Neuron (in vitro differentiated cells): Measurements from ENCODE around the gene NUTM2A.
"Not testable (repeated sequence)": the region's sequence is repeated elsewhere in the genome, so short reads cannot be mapped to it uniquely, and the experiment has no call there.

Experiments used
- H2AFZ ChIP-seq: one replicate; pipeline ENCODE4 v1.6.1; 2013; ENCODE audit warnings: low read depth, mild to moderate bottlenecking, inconsistent platforms, low read length, moderate library complexity
- H3K27me3 ChIP-seq: one replicate; pipeline ENCODE4 v1.6.1; 2013; ENCODE audit warnings: low read length; ENCODE audit not compliant: insufficient read depth
- H3K36me3 ChIP-seq: one replicate; pipeline ENCODE4 v1.6.1; 2013; ENCODE audit warnings: low read length; ENCODE audit not compliant: insufficient read depth
- H3K4me1 ChIP-seq: one replicate; pipeline ENCODE4 v1.6.1; 2013; ENCODE audit warnings: low read length; ENCODE audit not compliant: insufficient read depth
- H3K4me3 ChIP-seq: 2 replicates; pipeline ENCODE4 v1.5.1; 2013; ENCODE audit warnings: mild to moderate bottlenecking, low read length, moderate library complexity
- H3K9me3 ChIP-seq: one replicate; pipeline ENCODE4 v1.6.1; 2013; ENCODE audit warnings: low read length

The NUTM2A gene

DNA sequence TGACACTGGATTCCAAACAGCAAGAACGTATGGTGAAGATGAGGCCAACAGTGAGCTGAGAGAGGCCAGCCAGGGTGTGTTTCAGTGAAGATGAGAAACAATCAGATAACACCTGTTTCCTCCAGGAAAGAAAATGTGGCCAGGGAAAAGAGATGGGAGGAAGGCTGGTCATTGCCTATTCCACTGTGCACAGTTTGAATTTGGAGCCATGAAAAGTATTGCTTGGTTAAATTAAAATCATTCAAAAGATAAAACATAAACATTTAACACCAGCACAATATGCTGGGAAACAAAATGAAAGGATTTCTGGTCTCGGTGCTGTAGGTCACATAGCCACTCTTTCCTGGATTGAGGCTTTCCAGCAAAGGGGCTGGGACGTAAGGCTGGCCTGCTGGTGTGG is at the start of gene NUTM2A:
NUTM2A (plus strand) TSS at position 301 of the 400 bp plus-strand sequence. CDS start 383 bp downstream, outside the sequence.
- H3K36me3 ChIP-seq, H3K4me1 ChIP-seq, H3K4me3 ChIP-seq, H3K9me3 ChIP-seq, H2AFZ ChIP-seq, H3K27me3 ChIP-seq: not testable (repeated sequence)

DNA sequence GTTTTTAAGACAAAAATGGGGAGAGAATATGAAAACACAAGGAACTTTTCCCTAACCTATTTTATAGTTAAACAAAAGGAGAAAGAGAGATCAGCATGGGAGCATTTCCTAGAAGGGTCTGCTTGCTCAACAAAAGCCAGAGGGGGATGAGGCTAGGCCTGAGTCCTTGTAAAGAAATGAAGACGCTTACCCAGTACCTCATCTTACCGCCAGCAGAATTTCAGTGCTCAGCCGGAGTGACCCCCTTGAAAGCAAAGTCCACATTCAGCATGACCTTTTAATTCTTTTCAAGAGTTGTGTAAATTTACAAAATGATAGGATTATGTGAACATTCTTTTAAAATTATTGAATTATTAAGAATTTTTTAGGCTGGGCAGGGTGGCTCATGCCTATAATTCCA is 47.7 kb upstream of the NUTM2A start:
- not testable (repeated sequence) for H3K27me3 ChIP-seq, H3K36me3 ChIP-seq, H3K4me3 ChIP-seq, H3K4me1 ChIP-seq, H2AFZ ChIP-seq, H3K9me3 ChIP-seq

DNA sequence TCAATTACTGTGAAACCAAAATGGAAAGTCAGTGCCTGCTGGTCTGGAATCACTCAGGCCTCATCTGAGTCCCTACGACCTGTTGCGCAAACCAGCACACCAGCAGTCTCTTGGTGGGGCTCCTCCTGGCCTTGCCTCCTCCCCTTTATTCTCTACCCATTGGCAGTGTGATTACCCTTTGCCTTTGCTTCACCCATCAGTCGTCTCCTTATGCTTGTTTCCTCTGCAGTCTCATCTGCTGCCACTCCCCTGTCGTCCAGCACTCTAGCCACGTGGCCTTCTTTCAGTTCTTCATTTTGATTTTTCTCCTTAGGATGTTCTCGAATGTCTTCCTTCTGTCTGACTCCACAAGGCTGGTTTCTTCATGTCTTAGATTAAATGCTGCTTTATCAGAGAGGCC is 40.8 kb upstream of the NUTM2A start:
- not testable (repeated sequence) for H3K36me3 ChIP-seq, H2AFZ ChIP-seq, H3K4me3 ChIP-seq, H3K27me3 ChIP-seq, H3K4me1 ChIP-seq, H3K9me3 ChIP-seq

DNA sequence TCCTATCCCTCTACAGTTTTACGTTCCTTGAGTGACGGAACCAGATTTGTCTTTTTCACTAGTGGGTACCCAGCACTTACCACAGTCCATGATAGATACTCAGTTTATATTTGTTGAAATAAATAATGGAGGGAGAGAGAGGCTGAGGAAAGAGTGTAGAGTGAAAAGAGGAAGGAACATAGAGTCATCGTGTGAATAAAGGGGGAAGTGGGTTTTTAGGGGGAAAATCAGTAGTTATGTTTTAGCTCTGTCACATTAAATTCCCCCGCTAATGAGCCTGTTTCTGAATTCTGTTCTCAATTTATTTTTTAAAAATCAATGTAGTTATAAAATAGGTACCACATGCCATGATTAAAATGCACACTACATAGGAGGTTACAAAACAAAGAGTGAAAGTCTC is 39.2 kb upstream of the NUTM2A start:
- H3K9me3 ChIP-seq, H2AFZ ChIP-seq, H3K27me3 ChIP-seq, H3K4me1 ChIP-seq, H3K4me3 ChIP-seq: not testable (repeated sequence)
- peaks cover 11% of the 10 kb centered on the region for H3K36me3 ChIP-seq

- H3K27me3 ChIP-seq, H2AFZ ChIP-seq, H3K4me3 ChIP-seq, H3K9me3 ChIP-seq, H3K36me3 ChIP-seq, H3K4me1 ChIP-seq: not testable (repeated sequence)
Measured at GRCh38 chr10:87187573-87187972, 37.7 kb upstream of the NUTM2A start.

- H3K9me3 ChIP-seq, H3K4me1 ChIP-seq, H3K4me3 ChIP-seq, H2AFZ ChIP-seq, H3K27me3 ChIP-seq, H3K36me3 ChIP-seq: not testable (repeated sequence)
Measured at GRCh38 chr10:87191841-87192240, 33.4 kb upstream of the NUTM2A start.

DNA sequence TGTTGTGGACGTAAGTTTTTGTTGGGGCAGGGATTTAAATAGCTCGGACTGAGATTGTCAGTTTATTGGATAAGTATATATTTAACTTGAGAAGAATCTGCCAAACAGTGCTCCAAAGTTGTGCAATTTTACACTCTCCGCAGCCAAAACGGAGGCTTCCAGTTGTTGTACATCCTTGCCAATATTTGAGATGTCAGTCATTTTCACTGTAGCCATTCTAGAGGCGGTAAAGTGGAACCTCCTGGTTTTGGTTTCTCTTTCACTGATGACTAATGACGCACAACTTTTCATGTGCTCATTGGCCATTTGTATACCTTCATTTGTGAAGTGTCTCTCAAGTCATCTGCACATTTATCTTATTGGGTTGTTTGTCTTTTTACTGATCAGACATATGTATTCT is 24.3 kb upstream of the NUTM2A start:
- H3K4me3 ChIP-seq, H3K27me3 ChIP-seq, H3K9me3 ChIP-seq, H3K4me1 ChIP-seq, H3K36me3 ChIP-seq, H2AFZ ChIP-seq: not testable (repeated sequence)

DNA sequence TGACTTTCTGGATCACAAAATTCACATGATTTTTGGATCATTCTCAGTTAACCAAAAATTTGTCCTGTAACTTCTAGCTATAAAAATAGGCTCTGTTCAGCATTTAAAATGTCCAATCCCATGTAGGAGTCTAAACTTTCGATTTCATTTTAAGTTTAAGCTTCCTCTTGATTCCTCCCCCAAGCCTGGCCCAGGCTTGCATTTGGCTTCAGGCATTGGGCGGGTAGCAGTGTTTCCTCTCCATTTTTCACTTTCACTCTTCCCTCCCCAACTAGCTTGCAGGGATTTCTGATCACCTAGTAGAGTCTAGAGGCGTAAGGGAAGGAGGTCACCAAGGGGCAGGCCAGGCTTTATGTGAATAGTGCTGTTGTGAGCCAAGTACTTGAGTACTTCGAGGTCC is 20.4 kb upstream of the NUTM2A start:
- H3K4me3 ChIP-seq, H3K4me1 ChIP-seq, H3K9me3 ChIP-seq, H2AFZ ChIP-seq, H3K36me3 ChIP-seq, H3K27me3 ChIP-seq: not testable (repeated sequence)

- H3K36me3 ChIP-seq, H3K4me1 ChIP-seq, H2AFZ ChIP-seq, H3K9me3 ChIP-seq, H3K4me3 ChIP-seq, H3K27me3 ChIP-seq: not testable (repeated sequence)
Measured at GRCh38 chr10:87206922-87207321, 18.3 kb upstream of the NUTM2A start.

DNA sequence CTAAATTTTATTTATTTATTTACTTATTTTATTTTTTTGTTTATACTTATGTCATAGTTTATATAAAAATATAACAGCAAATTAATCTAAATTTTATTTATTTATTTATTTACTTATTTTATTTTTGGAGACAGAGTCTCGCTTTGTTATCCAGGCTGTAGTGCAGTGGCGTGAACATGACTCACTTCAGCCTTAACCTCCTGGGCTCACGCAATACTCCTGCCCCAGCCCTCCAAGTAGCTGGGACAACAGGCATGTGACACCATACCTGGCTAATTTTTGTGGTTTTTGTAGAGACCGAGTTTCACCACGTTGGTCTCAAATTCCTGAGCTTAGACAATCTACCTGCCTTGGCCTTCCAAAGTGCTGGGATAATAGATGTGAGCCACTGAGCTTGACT is 14.9 kb upstream of the NUTM2A start:
- not testable (repeated sequence) for H2AFZ ChIP-seq, H3K27me3 ChIP-seq, H3K9me3 ChIP-seq, H3K36me3 ChIP-seq, H3K4me3 ChIP-seq, H3K4me1 ChIP-seq

GRCh38 chr10:87211848-87212247 is 13.4 kb upstream of the NUTM2A start:
- H2AFZ ChIP-seq, H3K4me1 ChIP-seq, H3K27me3 ChIP-seq, H3K9me3 ChIP-seq, H3K4me3 ChIP-seq, H3K36me3 ChIP-seq: not testable (repeated sequence)

- H3K27me3 ChIP-seq, H3K4me1 ChIP-seq, H2AFZ ChIP-seq, H3K36me3 ChIP-seq, H3K9me3 ChIP-seq, H3K4me3 ChIP-seq: not testable (repeated sequence)
Measured at GRCh38 chr10:87213150-87213765, 12.0 kb upstream of the NUTM2A start.

DNA sequence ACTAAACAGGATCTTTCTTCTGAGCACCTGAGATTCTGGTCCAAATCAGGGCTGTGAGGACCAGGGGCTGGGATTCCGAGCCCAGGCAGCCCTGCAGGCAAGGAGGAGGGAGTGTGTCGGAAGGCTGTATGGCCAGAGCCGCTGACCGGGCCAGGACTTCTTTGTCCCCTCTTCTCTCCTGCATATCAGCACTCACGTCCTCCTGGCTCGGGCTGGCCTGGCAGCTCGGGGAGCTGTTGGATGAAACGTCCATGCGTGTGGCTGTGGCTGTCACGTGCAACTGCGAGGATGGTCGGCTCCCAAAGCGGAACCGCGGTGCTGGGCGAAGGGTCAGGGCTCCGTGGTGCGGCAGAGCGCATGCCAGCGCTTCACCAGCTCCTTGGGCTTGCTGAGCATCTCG is 11.4 kb upstream of the NUTM2A start:
- not testable (repeated sequence) for H3K4me1 ChIP-seq

DNA sequence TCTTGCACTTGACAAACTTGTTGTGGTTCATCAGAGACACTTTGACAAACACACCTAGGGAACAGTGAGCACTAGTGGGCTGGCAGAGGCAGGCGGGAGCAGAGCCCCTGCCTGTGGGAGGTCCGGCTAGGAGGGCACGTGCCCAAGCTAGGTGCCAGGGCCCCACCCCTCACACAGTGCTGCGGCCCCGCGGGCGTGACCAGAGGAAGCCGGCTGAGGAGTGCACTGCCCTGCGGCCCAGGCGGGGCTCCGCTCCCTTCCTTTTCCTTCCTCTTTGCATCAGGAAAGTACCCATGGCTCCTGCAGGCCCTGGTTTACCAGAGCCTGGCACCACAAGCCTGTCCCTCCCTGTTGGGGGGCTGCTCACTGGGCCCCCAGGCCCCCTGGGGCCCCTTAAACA is 9.1 kb upstream of the NUTM2A start:
- not testable (repeated sequence) for H3K4me1 ChIP-seq, H2AFZ ChIP-seq, H3K4me3 ChIP-seq, H3K36me3 ChIP-seq, H3K9me3 ChIP-seq, H3K27me3 ChIP-seq

More for the DNA sequence above, 11.4 kb upstream of the NUTM2A start:
- not testable (repeated sequence) for H3K9me3 ChIP-seq, H3K27me3 ChIP-seq, H3K4me3 ChIP-seq, H3K36me3 ChIP-seq, H2AFZ ChIP-seq
